HUES48 (cell line): Measurements from ENCODE around the gene PKLR.
A peak's percentile ranks its signal among the peaks of the same experiment; 100 is the strongest.

ENCODE experiments used
- H3K27ac ChIP-seq: one replicate; pipeline ENCODE4 v1.7.0; 2013; ENCODE audit warnings: low read depth, low read length, inconsistent platforms
- H3K27me3 ChIP-seq: 2 replicates; pipeline ENCODE4 v1.6.1; 2013; ENCODE audit warnings: mild to moderate bottlenecking, low read length; ENCODE audit not compliant: control insufficient read depth, insufficient read depth
- H3K36me3 ChIP-seq: 2 replicates; pipeline ENCODE4 v1.6.1; 2013; ENCODE audit warnings: low read length; ENCODE audit not compliant: control insufficient read depth, insufficient read depth
- H3K4me1 ChIP-seq: 2 replicates; pipeline ENCODE4 v1.6.1; 2013; ENCODE audit warnings: mild to moderate bottlenecking, low read length; ENCODE audit not compliant: control insufficient read depth, insufficient read depth
- H3K4me3 ChIP-seq: 2 replicates; pipeline ENCODE4 v1.5.1; 2013; ENCODE audit warnings: mild to moderate bottlenecking, low read depth, low read length
- H3K9ac ChIP-seq: 2 replicates; pipeline ENCODE4 v1.6.1; 2013; ENCODE audit warnings: mild to moderate bottlenecking, low read depth, low read length, moderate library complexity
- H3K9me3 ChIP-seq: 2 replicates; pipeline ENCODE4 v1.6.1; 2013; ENCODE audit warnings: low read length; ENCODE audit not compliant: control insufficient read depth, insufficient read depth

Gene PKLR

DNA sequence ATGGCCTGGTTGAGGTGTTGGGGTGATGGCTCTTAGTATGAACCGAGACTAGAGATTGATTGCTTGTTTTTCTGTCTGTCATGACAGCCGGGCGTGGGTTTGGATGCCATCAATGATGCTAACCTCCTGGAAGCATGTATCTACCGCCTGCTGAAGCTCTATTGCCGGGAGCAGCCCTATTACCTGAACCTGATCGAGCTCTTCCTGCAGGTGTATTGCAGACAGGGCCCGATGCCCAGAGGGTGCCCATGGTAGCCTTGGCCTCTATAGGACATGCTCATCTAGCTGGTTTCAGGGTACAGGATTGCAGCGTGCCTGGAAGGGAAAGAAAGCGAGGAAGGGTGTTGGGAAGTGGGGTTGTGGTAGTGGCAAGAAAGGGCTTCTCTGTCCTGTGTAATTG lies 16.8 kb upstream of the PKLR start:
- no peak overlapping the region for H3K4me3 ChIP-seq
- no peak overlapping the region for H3K9ac ChIP-seq
- peaks cover 48% of the 10 kb centered on the region for H3K36me3 ChIP-seq
- peaks cover 21% of the 10 kb centered on the region for H3K4me1 ChIP-seq
- no peak overlapping the region for H3K27ac ChIP-seq
- no peaks in the 10 kb centered on the region for H3K9me3 ChIP-seq
- H3K27me3 ChIP-seq = peaks cover 12% of the 10 kb centered on the region

DNA sequence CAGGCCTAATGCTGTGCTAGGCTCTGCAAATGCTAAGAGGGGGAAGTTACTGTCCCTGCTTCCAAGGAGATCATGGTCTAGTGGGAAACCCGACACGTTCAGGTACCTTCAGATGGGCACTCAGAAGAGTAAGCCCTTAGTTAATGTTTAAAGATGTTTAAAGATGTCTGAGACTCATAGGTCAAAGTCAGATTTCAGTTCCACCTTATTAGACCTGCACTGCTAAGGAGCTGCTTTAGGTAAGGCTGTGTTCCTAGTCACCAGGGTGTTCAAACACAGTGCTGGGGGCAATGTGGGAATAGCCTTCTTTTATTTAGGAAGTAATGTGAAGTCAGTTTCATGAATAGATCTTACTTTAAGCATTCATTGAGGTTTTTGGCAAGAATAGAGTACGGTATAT lies 15.7 kb upstream of the PKLR start:
- H3K4me3 ChIP-seq = no peak overlapping the region
- H3K36me3 ChIP-seq = peaks cover 58% of the 10 kb centered on the region
- no peaks in the 10 kb centered on the region for H3K9me3 ChIP-seq
- no peak overlapping the region for H3K27ac ChIP-seq
- no peak overlapping the region for H3K9ac ChIP-seq
- peaks cover 14% of the 10 kb centered on the region for H3K4me1 ChIP-seq
- peaks cover 9% of the 10 kb centered on the region for H3K27me3 ChIP-seq

DNA sequence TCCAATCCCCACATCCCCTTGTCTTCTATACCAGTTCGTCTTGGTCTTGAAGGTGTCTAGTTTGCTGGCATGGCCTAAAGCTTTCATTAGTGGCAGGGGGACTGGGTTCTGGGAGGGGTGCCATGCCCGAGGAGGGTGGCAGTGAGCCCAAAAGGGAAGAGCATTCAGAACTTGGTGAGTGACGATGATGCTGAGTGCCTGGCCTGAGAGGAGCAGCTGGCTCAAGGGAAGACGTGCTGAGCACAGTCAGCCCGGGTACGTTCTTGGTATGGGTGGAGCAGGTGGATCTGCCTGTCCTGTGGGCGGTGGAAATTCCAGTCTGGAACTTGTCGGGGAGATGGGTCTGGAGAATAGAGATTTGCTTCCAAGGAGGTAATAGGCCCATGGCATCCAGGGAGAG lies 12.0 kb upstream of the PKLR start:
- no peaks in the 10 kb centered on the region for H3K27me3 ChIP-seq
- H3K36me3 ChIP-seq = peaks cover 60% of the 10 kb centered on the region
- H3K4me1 ChIP-seq = no peaks in the 10 kb centered on the region
- H3K9ac ChIP-seq = no peak overlapping the region
- H3K27ac ChIP-seq = no peak overlapping the region
- no peaks in the 10 kb centered on the region for H3K9me3 ChIP-seq
- no peak overlapping the region for H3K4me3 ChIP-seq

DNA sequence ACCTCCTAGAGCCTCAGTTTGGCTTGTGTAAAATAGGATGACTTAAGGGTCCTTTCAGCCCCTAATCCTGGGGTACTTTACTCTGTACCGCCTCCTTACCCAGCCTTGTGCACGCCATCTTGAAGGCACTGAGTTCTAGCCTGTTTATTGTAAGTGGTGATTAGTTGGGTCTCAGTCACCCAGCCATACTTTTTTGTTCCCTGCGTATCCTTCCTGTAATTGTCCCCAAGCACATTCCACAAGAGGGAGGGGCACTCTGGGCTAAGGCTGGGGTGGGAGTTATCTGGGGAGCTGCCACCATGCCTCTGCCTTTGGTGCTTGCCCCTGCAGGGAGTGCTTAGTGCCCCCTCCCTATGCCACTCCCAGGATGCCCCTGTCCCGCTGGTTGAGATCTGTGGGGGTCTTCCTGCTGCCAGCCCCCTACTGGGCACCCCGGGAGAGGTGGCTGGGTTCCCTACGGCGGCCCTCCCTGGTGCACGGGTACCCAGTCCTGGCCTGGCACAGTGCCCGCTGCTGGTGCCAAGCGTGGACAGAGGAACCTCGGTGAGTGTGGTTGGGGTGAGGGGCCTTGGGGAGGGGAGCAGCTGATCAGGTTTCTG lies 8.3 kb upstream of the PKLR start:
- Histone ChIP-seq H3K9me3 (no peaks in the 10 kb centered on the region), H3K27me3 (0 out of 2 replicates have a peak, but pooled peaks cover 3% of the 10 kb centered on the region), H3K4me3 (peak overlapping the region; percentile 99), H3K36me3 (peaks cover 35% of the 10 kb centered on the region), H3K27ac (peak overlapping the region; percentile 97), H3K9ac (peak overlapping the region; percentile 89), H3K4me1 (0 out of 2 replicates have a peak, but pooled peaks cover 3% of the 10 kb centered on the region)

DNA sequence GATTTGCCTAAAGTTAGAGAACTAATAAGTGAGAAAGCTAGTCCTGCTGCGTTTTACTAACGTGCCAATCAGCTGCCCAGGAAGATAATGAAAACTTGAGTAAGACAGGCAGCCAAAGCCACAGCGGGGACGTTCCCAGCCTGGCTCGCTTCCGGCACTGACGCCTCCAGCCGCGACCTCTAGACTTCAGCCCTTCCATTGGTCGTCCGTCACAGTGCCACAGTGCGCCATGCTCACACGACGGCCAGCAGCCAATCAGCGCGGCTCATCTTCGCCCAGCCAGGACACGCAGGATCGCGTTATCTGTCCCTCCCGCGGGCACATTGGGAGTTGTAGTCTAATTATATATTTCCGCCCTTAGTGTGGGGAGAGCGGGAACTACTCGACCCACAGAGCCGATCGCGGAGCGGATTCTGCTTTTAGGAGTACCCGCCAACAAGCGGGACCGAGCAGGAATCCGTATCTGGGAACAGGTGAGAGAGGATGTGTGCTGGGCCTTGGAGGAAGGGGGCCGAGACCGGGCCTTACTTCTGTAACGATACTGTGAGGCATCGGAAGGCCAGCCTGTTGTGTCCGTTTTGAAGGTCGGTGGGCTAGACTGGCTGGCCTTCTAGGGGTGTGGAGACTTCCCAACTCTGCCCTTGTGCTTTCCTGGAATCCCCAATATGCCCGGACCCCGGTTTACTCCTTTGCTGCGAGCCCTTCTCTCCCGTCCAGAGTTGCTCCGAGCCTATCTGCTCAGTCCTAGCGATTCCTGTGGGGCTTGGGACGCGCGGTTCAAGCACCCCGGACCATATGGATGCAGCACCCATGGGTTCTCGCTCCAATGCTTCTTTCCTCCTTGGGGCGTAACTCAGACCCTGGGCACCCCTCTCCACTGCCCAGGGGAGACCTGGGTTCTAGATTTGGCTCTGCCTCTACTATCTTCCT lies 7.5 kb upstream of the PKLR start, which contains the start of gene FDPS:
Gene FDPS (plus strand): TSS at position 374 of the 930 bp plus-strand sequence. CDS start 924 bp downstream, outside the sequence.
- Histone ChIP-seq H3K9ac (peak within 1 kb of the TSS; percentile 89), H3K27ac (peak within 1 kb of the TSS; percentile 97), H3K4me3 (peak within 1 kb of the TSS; percentile 99), H3K36me3 (peaks cover 31% of the 10 kb centered on the region), H3K9me3 (no peaks in the 10 kb centered on the region), H3K27me3 (0 out of 2 replicates have a peak, but pooled peaks cover 4% of the 10 kb centered on the region), H3K4me1 (0 out of 2 replicates have a peak, but pooled peaks cover 3% of the 10 kb centered on the region)

DNA sequence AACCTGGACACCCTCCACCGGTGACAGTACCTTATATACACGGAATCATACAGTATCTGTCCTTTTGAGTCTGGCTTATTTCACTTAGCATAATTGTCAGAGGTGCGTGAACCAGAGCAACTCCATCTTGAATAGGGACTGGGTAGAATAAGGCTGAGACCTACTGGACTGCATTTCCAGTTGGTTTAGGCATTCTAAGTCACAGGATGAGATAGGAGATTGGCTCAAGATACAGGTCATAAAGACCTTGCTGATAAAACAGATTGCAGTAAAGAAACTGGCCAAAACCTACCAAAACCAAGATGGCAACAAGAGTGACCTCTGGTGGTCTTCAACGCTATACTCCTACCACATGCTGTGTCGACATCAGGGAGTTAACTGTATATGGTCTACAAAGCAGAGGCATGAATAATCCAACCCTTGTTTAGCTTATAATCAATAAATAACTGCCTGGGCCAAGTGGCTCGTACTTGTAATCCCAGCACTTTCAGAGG lies 6.1 kb upstream of the PKLR start:
- H3K9ac ChIP-seq = no peak overlapping the region
- H3K27me3 ChIP-seq = 0 out of 2 replicates have a peak, but pooled peaks cover 4% of the 10 kb centered on the region
- H3K9me3 ChIP-seq = no peaks in the 10 kb centered on the region
- H3K4me1 ChIP-seq = 0 out of 2 replicates have a peak, but pooled peaks cover 3% of the 10 kb centered on the region
- H3K4me3 ChIP-seq = no peak overlapping the region
- peak overlapping the region; percentile 97 for H3K27ac ChIP-seq
- peaks cover 20% of the 10 kb centered on the region for H3K36me3 ChIP-seq

DNA sequence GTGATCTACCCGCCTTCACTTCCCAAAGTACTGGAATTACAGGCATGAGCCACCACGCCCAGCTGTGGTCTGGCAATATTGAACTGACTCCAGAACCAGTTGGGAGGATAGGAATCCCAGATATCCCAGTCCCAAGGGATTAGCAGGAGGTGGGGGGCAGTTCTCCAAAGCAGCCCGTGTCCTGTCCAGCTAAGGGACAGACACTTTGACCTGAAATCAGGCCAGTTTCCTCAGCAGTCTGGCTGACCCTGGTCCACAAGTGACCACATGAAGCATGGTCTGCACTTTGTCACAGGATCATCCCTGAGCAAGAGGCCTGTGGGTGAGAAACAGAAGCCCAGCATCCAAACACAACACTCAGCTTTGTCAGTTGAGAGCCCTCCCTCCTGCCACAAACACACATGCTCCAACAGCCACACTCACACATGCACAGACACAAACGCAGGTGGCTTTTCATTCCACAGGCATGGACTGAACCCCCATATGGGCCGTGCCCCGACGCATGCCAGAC lies 4.7 kb upstream of the PKLR start:
- no peak overlapping the region for H3K9ac ChIP-seq
- H3K4me1 ChIP-seq = 0 out of 2 replicates have a peak, but pooled peaks cover 3% of the 10 kb centered on the region
- H3K27ac ChIP-seq = no peak overlapping the region
- peaks cover 9% of the 10 kb centered on the region for H3K36me3 ChIP-seq
- H3K27me3 ChIP-seq = 0 out of 2 replicates have a peak, but pooled peaks cover 4% of the 10 kb centered on the region
- H3K9me3 ChIP-seq = no peaks in the 10 kb centered on the region
- no peak overlapping the region for H3K4me3 ChIP-seq

DNA sequence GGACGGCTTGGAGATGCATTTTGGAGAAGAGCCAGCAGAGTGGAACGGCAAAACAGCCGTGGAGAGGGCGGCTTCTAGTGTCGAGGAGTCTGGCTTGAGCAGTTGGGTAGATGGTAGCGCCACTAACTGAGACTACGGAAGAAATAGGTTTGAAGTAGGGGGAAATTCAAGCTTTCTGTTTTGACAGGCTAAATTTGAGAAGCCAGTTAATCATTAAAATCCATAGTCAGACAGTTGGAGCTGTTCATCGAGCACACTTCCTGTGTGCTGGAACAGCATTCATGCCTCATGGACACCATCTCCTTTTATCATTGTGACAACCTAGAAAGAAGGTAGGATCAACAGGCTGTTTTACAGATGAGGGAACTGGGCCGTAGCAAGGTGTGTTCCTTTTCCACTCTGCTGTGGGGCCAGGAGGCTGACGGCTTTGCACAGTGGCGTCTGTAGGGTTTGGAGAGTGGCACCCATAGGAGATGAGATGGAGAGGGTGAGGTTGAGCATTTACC lies 3.4 kb upstream of the PKLR start:
- Histone ChIP-seq H3K9ac (no peak overlapping the region), H3K27me3 (0 out of 2 replicates have a peak, but pooled peaks cover 4% of the 10 kb centered on the region), H3K4me3 (no peak overlapping the region), H3K4me1 (0 out of 2 replicates have a peak, but pooled peaks cover 3% of the 10 kb centered on the region), H3K36me3 (no peaks in the 10 kb centered on the region), H3K9me3 (no peaks in the 10 kb centered on the region), H3K27ac (no peak overlapping the region)

DNA sequence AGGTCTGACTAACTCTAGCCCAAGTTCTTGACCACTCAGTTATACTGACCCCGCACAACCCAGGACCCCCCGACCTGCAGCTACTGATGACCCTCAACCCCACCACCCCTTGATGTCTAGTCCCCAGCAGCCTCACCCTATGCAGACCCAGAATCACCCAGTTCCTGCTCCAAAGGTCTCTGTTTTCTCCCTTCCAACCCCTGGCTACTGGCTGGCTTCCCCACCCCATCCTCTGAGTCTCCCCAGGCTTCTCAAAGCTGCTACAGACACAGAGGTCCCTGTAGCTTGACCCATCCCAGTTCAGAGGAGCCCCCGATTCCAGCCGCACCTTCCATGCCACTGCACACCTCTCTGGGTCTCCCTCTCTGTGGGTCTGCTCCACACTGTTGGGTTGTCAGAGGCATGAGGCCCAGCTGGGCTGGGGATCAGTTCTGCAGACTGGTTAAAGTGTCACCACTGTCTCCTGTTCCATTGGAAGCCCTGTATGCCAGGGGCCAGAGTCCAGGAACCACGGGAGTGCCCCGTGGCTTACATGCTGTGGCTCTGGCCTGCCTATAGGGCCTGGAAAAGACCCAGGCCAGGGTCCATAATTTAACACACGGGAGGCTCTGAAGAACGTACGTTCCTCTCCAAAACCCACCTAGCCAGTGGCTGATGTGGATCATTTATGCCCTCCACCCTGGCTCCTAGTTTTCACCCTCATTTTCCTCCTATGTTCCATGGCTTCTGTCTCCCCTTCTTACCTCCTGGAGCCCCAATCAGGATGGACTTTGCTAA lies 497 bp downstream of the PKLR start:
- Histone ChIP-seq H3K9me3 (no peaks in the 10 kb centered on the region), H3K27me3 (peaks cover 12% of the 10 kb centered on the region), H3K4me1 (peaks cover 12% of the 10 kb centered on the region; the same call in 1 of the 2 replicates), H3K36me3 (no peaks in the 10 kb centered on the region), H3K9ac (no peak overlapping the region), H3K4me3 (no peak overlapping the region), H3K27ac (no peak overlapping the region)

DNA sequence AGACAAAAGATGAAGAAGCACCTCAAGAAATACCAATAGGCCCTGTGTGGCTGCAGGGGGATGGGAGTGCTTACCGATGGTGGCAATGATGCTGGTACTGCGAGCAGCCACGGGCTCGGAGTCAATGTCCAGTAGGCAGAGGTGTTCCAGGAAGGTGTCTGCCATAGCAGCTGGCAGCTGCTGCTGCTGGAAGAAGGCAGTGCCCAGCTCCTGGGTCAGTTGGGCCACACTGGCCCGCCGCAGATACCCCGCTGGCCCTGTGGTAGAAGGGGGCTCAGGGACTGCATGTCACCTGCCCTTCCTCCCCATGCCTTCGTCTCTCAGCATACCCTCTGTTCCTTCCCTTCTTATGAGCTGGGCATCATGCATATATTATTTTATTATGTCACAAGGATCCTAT lies 1.2 kb downstream of the PKLR start:
- Histone ChIP-seq H3K9ac (no peak overlapping the region), H3K9me3 (no peaks in the 10 kb centered on the region), H3K4me3 (no peak overlapping the region)

More for the DNA sequence above, 1.2 kb downstream of the PKLR start:
- Histone ChIP-seq H3K27me3 (peaks cover 19% of the 10 kb centered on the region), H3K4me1 (peaks cover 14% of the 10 kb centered on the region; the same call in 1 of the 2 replicates), H3K36me3 (no peaks in the 10 kb centered on the region), H3K27ac (no peak overlapping the region)
